Erythroblast (primary cell): ENCODE data around the gene EXOC2.

Experiments
- GATA1 ChIP-seq: IDR thresholded peaks from 2 replicates; pipeline ENCODE4 v1.6.1; 2011; ENCODE audit warnings: low read depth, mild to moderate bottlenecking, control low read depth, low read length, moderate library complexity
- POLR2A ChIP-seq: IDR thresholded peaks from 2 replicates; pipeline ENCODE4 v1.6.1; 2011; ENCODE audit warnings: mild to moderate bottlenecking, low read length

GRCh38 chr6:455835-456234 is 237.1 kb downstream of the EXOC2 start:
- no peak for TF ChIP-seq POLR2A
- TF ChIP-seq GATA1 = no peak
